PC-3 (cell line): ENCODE results near the gene CACTIN. TPM values are rescaled to one million over a fixed set of nuclear protein-coding genes. Genes with fewer than 3 reads are reported as not detected.
A peak's percentile ranks its signal among the peaks of the same experiment; 100 is the strongest.

Source experiments
- ATAC-seq: fragments of 200-7000 bp; cut with Tn5 transposase; 2 replicates; pipeline ENCODE4 v1.9.1; 2020; ENCODE audit warnings: mild to moderate bottlenecking, moderate library complexity
- BruUV-seq: library from RNA; stranded (reverse); fragments of 400-500 nt; replicated peaks from 2 replicates; lab custom pipeline; 2021; lab: Mats Ljungman, UMichigan
- CTCF ChIA-PET: fragments of 300-600 bp; sonication (Branson Sonifier 250); formaldehyde crosslinking; loops from one replicate; lab custom pipeline; 2022; ENCODE audit warnings: antibody characterized with exemption; lab: Charles Lee
- POLR2A ChIA-PET: fragments of 300-600 bp; sonication (Branson Sonifier 250); formaldehyde crosslinking; loops from one replicate; lab custom pipeline; 2022; ENCODE audit warnings: antibody characterized with exemption; ENCODE audit not compliant: unreplicated experiment; lab: Charles Lee
- DNase-seq: peaks from one replicate; pipeline ENCODE4 v3.0.0-alpha.2; 2015
- H2AFZ ChIP-seq: fragments of 300-600 bp; sonication (generic); 2 replicates; pipeline ENCODE4 v1.6.0; 2016; ENCODE audit warnings: antibody characterized with exemption, low read length
- H3F3A ChIP-seq: fragments of 300-600 bp; sonication (generic); one replicate; pipeline ENCODE4 v1.6.0; 2017; ENCODE audit warnings: antibody characterized with exemption, low read length, control low read depth, mild to moderate bottlenecking; ENCODE audit not compliant: unreplicated experiment
- H3K27ac ChIP-seq: fragments of 300-600 bp; sonication (generic); 2 replicates; pipeline ENCODE4 v1.5.1; 2016; ENCODE audit warnings: mild to moderate bottlenecking, low read length
- H3K27me3 ChIP-seq: fragments of 300-600 bp; sonication (generic); 2 replicates; pipeline ENCODE4 v1.6.1; 2016; ENCODE audit warnings: low read length, mixed read lengths
- H3K36me3 ChIP-seq: fragments of 300-600 bp; sonication (generic); 2 replicates; pipeline ENCODE4 v1.6.1; 2016; ENCODE audit warnings: low read depth, mixed run types, low read length, mixed read lengths
- H3K4me1 ChIP-seq: fragments of 300-600 bp; sonication (generic); 2 replicates; pipeline ENCODE4 v1.5.1; 2016; ENCODE audit warnings: low read length; ENCODE audit not compliant: insufficient read depth
- H3K4me2 ChIP-seq: fragments of 300-600 bp; sonication (generic); 2 replicates; pipeline ENCODE4 v1.6.0; 2016; ENCODE audit warnings: low read length
- H3K4me3 ChIP-seq: fragments of 300-600 bp; sonication (generic); 2 replicates; pipeline ENCODE4 v1.5.1; 2016; ENCODE audit warnings: mild to moderate bottlenecking, low read length, mixed read lengths
- H3K79me2 ChIP-seq: fragments of 300-600 bp; sonication (generic); 2 replicates; pipeline ENCODE4 v1.6.1; 2017; ENCODE audit warnings: low read length, mixed read lengths
- H3K9ac ChIP-seq: fragments of 300-600 bp; sonication (generic); 2 replicates; pipeline ENCODE4 v1.6.0; 2016; ENCODE audit warnings: mild to moderate bottlenecking, low read length
- H3K9me2 ChIP-seq: fragments of 300-600 bp; sonication (generic); replicated peaks from 2 replicates; pipeline ENCODE4 v1.6.1; 2016; ENCODE audit warnings: mixed run types, low read length, mixed read lengths
- H3K9me3 ChIP-seq: fragments of 300-600 bp; sonication (generic); 2 replicates; pipeline ENCODE4 v1.6.1; 2016; ENCODE audit warnings: low read length, mixed read lengths
- H4K20me1 ChIP-seq: fragments of 300-600 bp; sonication (generic); 2 replicates; pipeline ENCODE4 v1.6.1; 2016; ENCODE audit warnings: low read length, mixed read lengths
- EZH2 ChIP-seq: fragments of 300-600 bp; sonication (generic); IDR thresholded peaks from one replicate; pipeline ENCODE4 v1.6.1; 2017; ENCODE audit warnings: antibody characterized with exemption, mild to moderate bottlenecking, low read length; ENCODE audit not compliant: unreplicated experiment
- EZH2phosphoT487 ChIP-seq: fragments of 300-600 bp; sonication (generic); IDR thresholded peaks from 2 replicates; pipeline ENCODE4 v1.6.1; 2018; ENCODE audit warnings: mild to moderate bottlenecking, antibody characterized with exemption, low read length, borderline replicate concordance
- intact Hi-C: fragments of 100-400 bp; cut with micrococcal nuclease; formaldehyde crosslinking; loops from 2 replicates; pipeline ENCODE4 v1.9.0; 2023
- total RNA-seq: library from RNA; depleted of rRNA; stranded (reverse); fragments of >200 nt; gene quantifications from 2 replicates; pipeline ENCODE4 v1.2.3, GENCODE V29; 2014
- TF ChIP-seq, protein P1 (sequence below): fragments of 300-600 bp; sonication (generic); conservative IDR thresholded peaks from 2 replicates; pipeline ENCODE4 v1.5.1; 2017; ENCODE audit warnings: antibody characterized with exemption, low read depth, mild to moderate bottlenecking, low read length

Gene CACTIN
- total RNA-seq, 1 experiment from 2014 or later, result 47.8 TPM

DNA sequence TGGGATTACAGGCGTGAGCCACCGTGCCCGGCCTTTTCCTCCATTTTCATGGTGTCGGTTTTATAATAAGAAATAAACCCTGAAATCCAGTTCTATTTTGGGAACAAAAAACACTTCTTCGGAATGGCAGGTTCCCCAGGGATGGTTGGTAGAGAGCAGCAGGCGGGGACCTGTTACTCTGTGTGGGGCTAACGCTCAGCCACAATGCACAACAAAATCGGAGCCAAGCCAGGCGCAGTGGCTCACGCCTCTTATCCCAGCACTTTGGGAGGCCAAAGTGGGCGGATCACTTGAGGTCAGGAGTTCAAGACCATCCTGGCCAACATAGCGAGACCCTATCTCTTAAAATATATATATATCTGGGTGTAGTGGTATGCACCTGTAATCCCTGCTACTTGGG lies 25.6 kb downstream of the CACTIN start:
- Histone ChIP-seq H3K27me3 (no peaks in the 10 kb centered on the region), H3K36me3 (no peaks in the 10 kb centered on the region), H3K79me2 (no peaks in the 10 kb centered on the region), H3K4me2 (no peak overlapping the region), H3K9me2 (no peaks in the 10 kb centered on the region), H3K9me3 (no peaks in the 10 kb centered on the region), H3K27ac (no peak overlapping the region), H3K9ac (no peak overlapping the region), H4K20me1 (no peaks in the 10 kb centered on the region), H2AFZ (no peak overlapping the region), H3K4me1 (peaks cover 5% of the 10 kb centered on the region; the same call in 1 of the 2 replicates), H3F3A (no peaks in the 10 kb centered on the region), H3K4me3 (no peak overlapping the region)
- TF ChIP-seq EZH2phosphoT487 (no peak), EZH2 (no peak)
- TF ChIP-seq, protein P1, sequence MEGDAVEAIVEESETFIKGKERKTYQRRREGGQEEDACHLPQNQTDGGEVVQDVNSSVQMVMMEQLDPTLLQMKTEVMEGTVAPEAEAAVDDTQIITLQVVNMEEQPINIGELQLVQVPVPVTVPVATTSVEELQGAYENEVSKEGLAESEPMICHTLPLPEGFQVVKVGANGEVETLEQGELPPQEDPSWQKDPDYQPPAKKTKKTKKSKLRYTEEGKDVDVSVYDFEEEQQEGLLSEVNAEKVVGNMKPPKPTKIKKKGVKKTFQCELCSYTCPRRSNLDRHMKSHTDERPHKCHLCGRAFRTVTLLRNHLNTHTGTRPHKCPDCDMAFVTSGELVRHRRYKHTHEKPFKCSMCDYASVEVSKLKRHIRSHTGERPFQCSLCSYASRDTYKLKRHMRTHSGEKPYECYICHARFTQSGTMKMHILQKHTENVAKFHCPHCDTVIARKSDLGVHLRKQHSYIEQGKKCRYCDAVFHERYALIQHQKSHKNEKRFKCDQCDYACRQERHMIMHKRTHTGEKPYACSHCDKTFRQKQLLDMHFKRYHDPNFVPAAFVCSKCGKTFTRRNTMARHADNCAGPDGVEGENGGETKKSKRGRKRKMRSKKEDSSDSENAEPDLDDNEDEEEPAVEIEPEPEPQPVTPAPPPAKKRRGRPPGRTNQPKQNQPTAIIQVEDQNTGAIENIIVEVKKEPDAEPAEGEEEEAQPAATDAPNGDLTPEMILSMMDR, result no peak
- DNase-seq (no peak), ATAC-seq (no peak)
- intact Hi-C loops, result no loop called here
- no TSS peak for BruUV-seq
- CTCF ChIA-PET, result no interaction called here
- POLR2A ChIA-PET, result no interaction called here

DNA sequence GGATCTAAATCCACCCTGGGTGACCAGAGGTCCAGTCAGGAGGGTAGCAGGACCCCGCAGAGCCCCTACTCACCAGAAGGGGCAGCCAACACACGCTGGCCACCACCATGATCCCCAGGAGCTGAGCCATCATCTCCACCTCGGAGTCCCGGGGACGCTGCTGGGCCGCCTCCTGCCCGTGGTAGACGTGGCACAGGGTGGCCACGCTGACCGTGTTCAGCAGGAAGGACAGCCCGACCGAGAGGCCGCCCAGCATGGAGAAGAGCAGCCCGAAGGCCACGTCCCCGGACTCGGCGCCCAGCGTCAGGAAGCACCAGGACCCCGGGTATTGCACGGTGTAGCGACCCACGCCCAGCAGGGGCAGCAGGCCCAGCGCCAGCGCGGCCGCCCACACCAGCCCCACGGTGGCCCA lies 26.8 kb downstream of the CACTIN start:
- BruUV-seq, result no TSS peak
- no peaks in the 10 kb centered on the region for H3K9me3 ChIP-seq
- H3K36me3 ChIP-seq, result no peaks in the 10 kb centered on the region
- TF ChIP-seq, protein P1, result 0 out of 2 replicates have a peak, but pooled peaks have one; percentile 19
- no peak for TF ChIP-seq EZH2phosphoT487
- no peaks in the 10 kb centered on the region for H3K79me2 ChIP-seq
- H3K27me3 ChIP-seq, result no peaks in the 10 kb centered on the region
- H3K27ac ChIP-seq, result no peak overlapping the region
- H3K9me2 ChIP-seq, result no peaks in the 10 kb centered on the region
- intact Hi-C loops, result no loop called here
- no peak for DNase-seq
- no peaks in the 10 kb centered on the region for H3F3A ChIP-seq
- POLR2A ChIA-PET, result no interaction called here
- H3K4me1 ChIP-seq, result no peaks in the 10 kb centered on the region
- no peaks in the 10 kb centered on the region for H4K20me1 ChIP-seq
- no peak overlapping the region for H2AFZ ChIP-seq
- ATAC-seq, result no peak
- H3K4me3 ChIP-seq, result no peak overlapping the region
- CTCF ChIA-PET, result no interaction called here
- H3K4me2 ChIP-seq, result no peak overlapping the region
- no peak overlapping the region for H3K9ac ChIP-seq

DNA sequence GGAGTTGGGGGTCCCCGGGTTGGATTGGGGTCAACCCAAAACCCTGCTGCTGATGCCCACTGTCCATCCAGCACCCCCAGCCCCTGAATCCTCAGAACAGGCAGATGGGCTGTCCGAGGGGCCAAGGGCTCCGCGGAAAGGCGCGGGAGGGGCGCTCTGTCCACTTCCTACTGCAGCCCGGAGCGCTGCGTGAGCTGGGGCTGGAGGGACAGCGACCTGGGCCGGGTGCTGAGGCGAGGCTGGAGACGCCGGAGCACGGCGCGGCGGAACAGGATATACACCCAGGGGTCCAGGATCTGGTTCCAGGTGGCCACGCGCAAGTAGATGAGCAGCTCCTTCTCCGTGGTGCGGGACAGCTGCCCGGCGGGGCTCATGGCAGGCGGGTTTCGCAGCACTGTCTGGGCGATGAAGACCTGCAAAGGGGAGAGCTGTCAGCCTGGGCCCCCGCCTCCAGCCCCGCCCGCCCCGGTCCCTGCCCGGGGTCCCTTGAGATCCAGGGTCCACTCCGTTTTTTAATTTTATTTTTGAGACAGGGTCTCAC lies 31.0 kb downstream of the CACTIN start:
- Histone ChIP-seq H3K27ac (no peak overlapping the region), H3K9me2 (no peaks in the 10 kb centered on the region), H3K9me3 (no peaks in the 10 kb centered on the region), H3K4me1 (no peaks in the 10 kb centered on the region), H3K9ac (no peak overlapping the region), H3K79me2 (no peaks in the 10 kb centered on the region), H3F3A (no peaks in the 10 kb centered on the region), H2AFZ (no peak overlapping the region), H3K4me2 (no peak overlapping the region), H3K36me3 (no peaks in the 10 kb centered on the region), H3K27me3 (no peaks in the 10 kb centered on the region), H3K4me3 (no peak overlapping the region), H4K20me1 (no peaks in the 10 kb centered on the region)
- no peak for DNase-seq
- ATAC-seq, result no peak
- POLR2A ChIA-PET, result no interaction called here
- no TSS peak for BruUV-seq
- intact Hi-C loops, result no loop called here
- CTCF ChIA-PET, result no interaction called here
- TF ChIP-seq EZH2 (no peak), EZH2phosphoT487 (no peak)
- TF ChIP-seq, protein P1, result no peak
